GM18951 (cell line): ENCODE data around the gene UBE2J2.
A peak's percentile ranks its signal among the peaks of the same experiment; 100 is the strongest.
"Not testable (repeated sequence)": the region's sequence is repeated elsewhere in the genome, so short reads cannot be mapped to it uniquely, and the experiment has no call there.

Experiments
- POLR2A ChIP-seq: IDR thresholded peaks from 4 replicates; pipeline ENCODE4 v1.6.1; 2011; ENCODE audit warnings: mild to moderate bottlenecking; ENCODE audit not compliant: insufficient read length, insufficient read depth; ENCODE audit errors: extremely low read depth
- in situ Hi-C: fragments of 300-500 bp; cut with MboI; formaldehyde crosslinking; loops from one replicate; pipeline ENCODE4 v1.12.0; 2022; ENCODE audit warnings: low sequenced_read_pairs, mixed read lengths, inconsistent platforms; ENCODE audit not compliant: unreplicated experiment

Gene UBE2J2

DNA sequence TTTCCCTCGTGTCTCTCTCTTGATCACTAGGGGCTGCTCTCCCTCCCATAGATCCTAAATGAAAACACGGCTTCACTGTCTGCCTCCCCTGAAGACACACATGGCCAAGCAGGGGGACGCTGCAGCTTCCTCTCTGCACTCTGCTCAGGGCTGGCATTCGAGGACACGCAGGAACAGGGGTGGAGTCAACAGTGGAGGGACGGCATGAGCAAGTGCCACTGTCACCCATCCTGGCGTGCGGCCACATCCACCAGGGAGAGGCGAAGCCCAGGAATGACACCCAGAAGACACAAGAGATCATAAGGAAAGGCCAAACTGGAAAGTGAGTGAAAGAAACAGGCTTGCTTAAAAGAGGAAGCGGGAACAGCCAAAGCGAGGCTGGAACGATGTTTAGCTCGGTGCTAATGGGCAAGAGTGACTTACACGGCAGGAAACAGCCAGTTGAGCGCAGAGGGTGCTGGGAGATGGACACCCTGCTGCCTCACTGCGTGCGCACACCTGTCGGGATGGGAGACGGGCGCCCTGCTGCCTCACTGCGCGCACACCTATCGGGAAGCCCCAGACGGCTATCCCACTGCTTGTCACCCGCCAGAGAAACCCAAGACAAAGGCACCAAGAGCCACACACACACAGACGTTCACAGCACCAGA lies 13.6 kb downstream of the UBE2J2 start:
- peak; percentile 16 for TF ChIP-seq POLR2A
- in situ Hi-C loops, result loop anchor here (10.0 kb wide), 1 partner anchor 145 kb away; the partner anchor contains the start of gene C1orf159

DNA sequence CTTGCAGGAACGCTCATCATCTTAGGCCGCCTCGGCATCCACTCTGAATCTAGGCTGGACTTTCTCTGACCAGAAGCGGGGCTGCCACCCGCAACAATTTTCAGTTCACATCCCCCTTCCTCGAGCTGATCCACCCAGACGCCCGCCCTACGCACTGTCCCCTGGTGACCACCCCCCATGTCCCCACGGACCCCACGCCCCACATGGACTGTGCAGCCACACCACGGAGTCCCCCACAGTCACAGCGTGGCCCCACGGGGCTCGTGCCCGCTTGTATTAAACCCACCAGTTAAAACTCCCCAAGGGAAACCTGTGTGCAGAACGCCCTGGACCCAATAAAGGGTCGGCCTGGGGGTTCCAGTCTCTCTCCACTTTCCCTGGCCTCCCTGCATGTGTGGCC lies 14.1 kb downstream of the UBE2J2 start:
- in situ Hi-C loops, result no loop called here

DNA sequence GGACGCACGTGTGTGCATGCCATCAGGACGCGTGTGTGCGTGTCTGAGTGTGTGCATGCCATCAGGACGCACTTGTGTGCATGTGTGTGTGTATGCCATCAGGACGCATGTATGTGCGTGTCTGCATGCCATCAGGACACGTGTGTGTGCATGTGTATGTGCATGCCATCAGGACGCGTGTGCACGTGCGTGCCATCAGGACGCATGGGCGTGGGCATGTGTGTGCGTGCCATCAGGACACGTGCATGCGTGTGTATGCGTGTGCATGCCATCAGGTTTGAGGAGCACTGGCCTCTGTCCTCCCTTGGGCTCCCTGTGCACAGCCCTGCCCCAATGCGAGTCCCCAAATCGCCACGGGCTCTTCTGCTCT lies 14.6 kb downstream of the UBE2J2 start:
- in situ Hi-C loops, result no loop called here
- TF ChIP-seq POLR2A, result no peak

More for the DNA sequence above, 14.1 kb downstream of the UBE2J2 start:
- TF ChIP-seq POLR2A, result no peak

DNA sequence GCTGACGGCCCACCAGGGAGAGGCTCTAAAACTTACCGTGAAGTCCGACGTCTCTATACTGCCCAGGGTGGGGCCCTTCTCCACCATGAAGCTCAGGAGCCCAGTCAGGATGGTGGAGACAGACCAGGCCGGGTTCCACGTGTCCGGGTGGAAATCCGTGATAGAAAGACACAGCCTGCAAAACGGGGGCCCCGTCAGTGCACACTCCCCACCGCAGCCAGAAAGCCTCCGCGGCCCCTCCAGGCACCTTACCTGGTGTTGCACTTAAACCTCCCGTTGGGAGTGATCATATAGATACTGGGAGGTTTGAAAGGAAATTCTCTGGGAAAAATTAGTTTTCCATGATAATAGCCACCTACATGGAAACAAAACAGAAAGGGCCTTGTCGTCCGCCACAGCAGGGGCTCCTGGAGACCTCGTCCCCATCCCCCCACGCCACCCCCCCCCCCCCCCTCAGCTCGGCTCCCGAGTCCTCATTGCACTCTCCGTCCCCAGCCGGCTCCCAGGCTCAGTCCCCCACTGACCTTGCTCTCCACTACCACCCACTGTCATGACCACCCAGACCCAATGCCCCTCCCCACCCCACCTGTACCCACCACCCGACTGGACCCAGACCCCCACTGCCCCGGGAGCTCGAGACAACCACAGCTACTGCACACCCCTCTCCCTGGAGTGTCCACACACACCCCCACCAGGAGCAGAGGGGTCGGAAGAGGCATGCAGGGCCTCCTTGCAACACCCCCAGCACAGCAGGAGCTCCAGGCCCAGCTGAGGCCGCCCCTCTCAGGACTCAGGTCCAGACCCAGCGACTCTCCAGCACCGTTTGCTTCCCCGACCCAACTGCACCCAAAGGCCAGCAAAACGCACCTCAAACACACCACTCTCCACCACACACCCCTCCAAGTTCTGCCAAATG lies 16.4 kb downstream of the UBE2J2 start:
- in situ Hi-C loops, result no loop called here
- no peak for TF ChIP-seq POLR2A

DNA sequence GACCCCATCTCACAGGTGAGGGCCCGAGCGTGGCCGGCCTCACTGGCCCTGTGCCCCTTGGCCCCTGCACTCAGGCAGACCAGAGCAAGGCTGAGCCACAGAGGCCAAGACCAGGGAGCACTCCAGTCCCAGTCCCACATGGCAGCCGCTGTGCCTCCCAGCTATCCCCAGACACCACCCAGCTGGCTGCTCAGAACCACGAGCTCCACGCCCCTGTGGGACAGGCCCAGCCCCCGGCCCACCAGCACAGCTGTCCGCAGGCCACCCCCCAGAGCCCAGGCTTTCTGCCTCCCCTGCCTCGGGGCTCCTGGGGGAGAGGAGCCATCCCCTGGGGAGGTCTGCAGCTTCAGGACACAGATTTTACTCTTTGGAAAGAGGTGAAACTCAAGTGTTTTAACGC lies 18.0 kb downstream of the UBE2J2 start:
- TF ChIP-seq POLR2A, result no peak
- in situ Hi-C loops, result no loop called here

DNA sequence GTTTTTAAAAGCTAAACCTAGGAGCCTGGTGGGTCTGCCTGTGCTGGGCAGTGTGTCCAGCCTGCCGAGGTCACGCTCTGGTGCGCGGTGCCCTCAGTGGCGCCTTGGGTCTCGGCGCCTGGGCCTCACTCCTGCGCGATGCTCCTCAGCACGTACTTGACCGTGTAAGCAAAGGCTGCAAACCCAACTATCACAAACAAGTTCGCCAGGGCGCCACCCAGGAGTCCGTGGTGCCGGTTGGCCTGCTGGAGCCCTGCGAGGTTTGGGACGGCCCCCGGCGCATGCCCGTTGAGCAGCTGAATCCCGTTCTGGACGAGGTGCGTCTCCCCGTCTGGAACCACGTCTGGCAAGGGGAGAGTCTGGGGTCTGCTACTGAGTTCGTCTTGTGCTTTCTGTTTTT lies 18.6 kb downstream of the UBE2J2 start:
- in situ Hi-C loops, result no loop called here
- TF ChIP-seq POLR2A, result no peak

DNA sequence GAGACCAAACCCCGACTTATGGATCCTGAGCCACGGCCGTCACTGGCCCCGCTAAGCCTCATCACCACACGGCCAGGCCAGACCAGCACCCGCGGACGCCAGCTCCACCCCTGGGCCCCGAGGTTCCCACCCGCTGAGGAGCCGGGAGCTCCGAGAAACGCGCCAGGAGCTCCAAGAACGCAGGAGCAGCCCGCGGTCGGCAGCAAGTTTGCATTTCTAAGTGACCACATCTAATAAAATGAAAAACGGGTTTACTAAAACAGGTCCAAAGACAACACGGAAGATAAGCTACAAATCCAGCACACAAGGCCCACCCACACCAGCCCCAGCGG lies 19.0 kb downstream of the UBE2J2 start:
- no peak for TF ChIP-seq POLR2A
- in situ Hi-C loops, result no loop called here

DNA sequence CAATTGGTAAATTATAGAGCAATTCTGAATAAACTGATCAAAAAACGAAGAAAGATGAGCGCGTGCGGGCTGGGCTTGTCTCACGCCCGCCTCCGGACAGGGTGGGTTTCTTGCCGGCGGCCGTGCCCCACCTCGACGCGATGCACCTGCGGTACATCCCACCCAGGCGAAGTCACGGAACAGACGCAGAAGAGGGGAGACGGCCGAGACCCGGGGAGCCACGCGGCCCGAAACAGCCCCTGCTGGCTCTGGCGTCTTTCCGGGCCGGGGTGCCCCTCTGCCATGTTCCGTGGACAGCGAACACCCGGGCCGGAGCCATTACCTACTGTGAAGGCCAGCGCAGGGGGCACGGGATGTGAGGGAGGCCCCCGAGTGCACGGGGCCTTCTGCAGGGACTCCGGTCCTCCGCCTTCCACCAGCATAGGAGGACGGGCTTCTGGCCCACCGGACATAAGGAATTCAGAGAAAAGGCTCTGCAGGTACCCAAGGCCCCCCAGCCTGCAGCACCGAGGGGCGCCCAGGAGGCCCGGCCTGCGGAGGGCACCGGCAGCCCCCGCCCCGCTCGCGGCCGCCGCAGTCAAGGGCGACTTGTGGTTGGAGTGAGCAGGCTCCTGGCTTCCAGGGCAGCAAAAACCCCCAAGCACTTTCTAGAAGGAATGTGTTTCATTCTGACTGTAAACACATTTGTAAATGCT lies 19.5 kb downstream of the UBE2J2 start:
- in situ Hi-C loops, result no loop called here
- TF ChIP-seq POLR2A, result no peak

DNA sequence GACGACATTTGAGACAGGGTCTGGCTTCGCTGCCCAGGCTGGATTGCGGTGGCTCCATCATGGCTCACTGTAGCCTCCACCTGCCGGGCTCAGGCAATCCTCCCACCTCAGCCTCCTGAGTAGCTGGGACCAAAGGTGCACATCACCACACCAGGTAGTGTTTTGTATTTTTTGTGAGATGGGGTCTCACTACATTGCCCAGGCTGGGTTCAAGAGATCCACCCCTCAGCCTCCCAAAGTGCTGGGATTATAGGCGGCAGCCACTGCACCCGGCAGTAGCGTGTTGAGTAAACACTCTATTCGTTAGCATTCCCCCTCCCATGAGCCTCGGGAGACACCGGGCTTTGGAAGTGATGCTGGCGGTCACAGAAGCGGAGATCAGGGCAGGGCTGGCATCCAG lies 20.3 kb downstream of the UBE2J2 start:
- in situ Hi-C loops, result no loop called here
- TF ChIP-seq POLR2A, result no peak

DNA sequence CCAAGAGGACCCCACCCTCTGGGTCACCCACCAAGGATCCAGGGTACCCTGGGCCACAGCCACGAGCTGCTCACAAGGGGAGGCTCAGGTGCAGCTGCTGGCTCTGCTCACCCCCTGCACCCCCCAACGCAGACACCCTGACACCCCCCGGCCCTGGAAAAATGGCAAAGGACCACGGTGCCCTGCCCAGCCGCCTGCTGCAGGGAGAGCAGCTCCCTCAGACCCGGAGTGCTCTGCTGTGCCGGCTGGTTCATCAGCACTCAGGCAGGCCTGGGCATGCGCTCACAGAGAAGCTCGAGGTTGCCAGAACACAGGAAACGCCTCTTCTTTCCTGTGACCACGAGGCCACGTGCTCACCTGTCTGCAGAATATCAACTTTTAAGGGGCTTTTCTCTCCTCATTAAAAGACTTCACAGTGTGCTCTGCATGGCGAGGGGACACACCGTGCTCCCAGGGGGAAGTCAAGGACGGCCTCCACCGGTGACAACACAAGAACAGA lies 22.8 kb downstream of the UBE2J2 start:
- in situ Hi-C loops, result no loop called here
- peak; percentile 45 for TF ChIP-seq POLR2A

DNA sequence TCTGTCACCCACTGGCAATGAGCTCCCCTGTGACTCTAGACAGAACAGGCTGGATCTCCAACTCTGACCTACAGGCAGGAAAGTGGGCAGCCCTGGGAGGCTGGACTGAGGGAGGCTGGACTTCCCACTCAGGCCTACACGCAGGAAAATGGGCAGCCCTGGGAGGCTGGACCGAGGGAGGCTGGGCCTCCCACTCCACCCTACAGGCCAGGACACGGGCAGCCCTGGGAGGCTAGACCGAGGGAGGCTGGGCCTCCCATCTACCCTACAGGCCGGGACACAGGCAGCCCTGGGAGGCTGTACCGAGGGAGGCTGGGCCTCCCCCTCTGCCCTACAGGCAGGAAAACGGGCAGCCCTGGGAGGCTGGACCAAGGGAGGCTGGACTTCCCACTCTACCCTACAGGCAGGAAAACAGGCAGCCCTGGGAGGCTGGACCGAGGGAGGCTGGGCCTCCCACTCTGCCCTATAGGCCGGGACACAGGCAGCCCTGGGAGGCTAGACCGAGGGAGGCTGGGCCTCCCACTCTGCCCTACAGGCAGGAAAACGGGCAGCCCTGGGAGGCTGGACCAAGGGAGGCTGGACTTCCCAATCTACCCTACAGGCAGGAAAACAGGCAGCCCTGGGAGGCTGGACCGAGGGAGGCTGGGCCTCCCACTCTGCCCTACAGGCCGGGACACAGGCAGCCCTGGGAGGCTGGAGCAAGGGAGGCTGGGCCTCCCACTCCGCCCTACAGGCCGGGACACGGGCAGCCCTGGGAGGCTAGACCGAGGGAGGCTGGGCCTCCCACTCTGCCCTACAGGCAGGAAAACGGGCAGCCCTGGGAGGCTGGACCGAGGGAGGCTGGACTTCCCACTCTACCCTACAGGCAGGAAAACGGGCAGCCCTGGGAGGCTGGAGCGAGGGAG lies 25.4 kb downstream of the UBE2J2 start:
- in situ Hi-C loops, result not testable (repeated sequence)

DNA sequence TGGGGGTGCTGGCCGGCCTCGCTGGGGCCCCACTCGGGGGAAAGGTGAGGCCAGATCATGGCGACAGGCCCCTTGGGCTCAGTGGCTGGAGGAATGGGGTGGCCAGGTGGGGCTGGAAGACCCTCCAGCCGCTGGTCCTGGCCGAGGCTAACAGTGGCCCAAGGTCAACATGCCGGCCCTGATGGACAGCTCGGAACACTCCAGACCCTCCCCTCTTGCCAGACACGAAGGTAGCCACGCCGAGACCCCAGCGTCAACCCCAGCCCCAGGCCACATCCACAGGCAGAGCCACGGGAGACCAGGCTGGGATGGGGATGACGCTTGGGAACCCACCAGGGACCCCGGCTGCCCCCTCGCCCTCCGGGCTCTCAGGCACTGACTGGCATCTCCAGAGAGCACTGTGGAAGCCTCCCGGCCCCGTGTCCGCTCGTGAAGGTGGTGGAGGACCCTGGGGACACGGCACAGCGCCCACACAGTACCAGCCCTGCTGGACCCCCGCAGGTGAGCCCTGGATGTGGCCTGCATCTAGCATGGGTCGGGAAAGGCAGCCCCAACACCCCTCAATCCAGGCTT lies 26.2 kb downstream of the UBE2J2 start:
- in situ Hi-C loops, result no loop called here
- no peak for TF ChIP-seq POLR2A
